Sigmoid colon (tissue), 7 donors: Measurements from ENCODE around the gene MUCL3. TPM values are rescaled to one million over a fixed set of nuclear protein-coding genes. Genes with fewer than 3 reads are reported as not detected.
"Not testable (repeated sequence)": the region's sequence is repeated elsewhere in the genome, so short reads cannot be mapped to it uniquely, and the experiment has no call there.

Source experiments
- DNase-seq: peaks from one replicate; pipeline ENCODE4 v3.0.0-alpha.2; 2019
- H3K27ac ChIP-seq, 4 donors: fragments of 200-600 bp; sonication (generic); one replicate each; pipeline ENCODE4 v1.5.1; 2016 to 2019; ENCODE audit warnings: mild to moderate bottlenecking in 1 of 4
- H3K27me3 ChIP-seq, 3 donors: fragments of 200-600 bp; sonication (generic); one replicate each; pipeline ENCODE4 v1.5.1; 2019; ENCODE audit warnings: mild to moderate bottlenecking in 1 of 3
- H3K36me3 ChIP-seq, 4 donors: fragments of 200-600 bp; sonication (generic); one replicate each; pipeline ENCODE4 v1.5.1; 2016 to 2019
- H3K4me1 ChIP-seq, 4 donors: fragments of 200-600 bp; sonication (generic); one replicate each; pipeline ENCODE4 v1.5.1; 2017 to 2019
- H3K4me3 ChIP-seq, 4 donors: fragments of 200-600 bp; sonication (generic); one replicate each; pipeline ENCODE4 v1.5.1; 2017 to 2019; ENCODE audit warnings: mild to moderate bottlenecking in 2 of 4, moderate library complexity in 1 of 4
- H3K9me3 ChIP-seq, 4 donors: fragments of 200-600 bp in 3 of 4; sonication (generic) in 3 of 4; one replicate each; pipeline versions ENCODE4 v1.5.1 to v1.6.1; 2013 to 2019
- EP300 ChIP-seq, 4 donors: sonication (generic); formaldehyde crosslinking; IDR thresholded peaks; one replicate each; pipeline ENCODE4 v1.6.1; 2017; ENCODE audit warnings: antibody characterized with exemption in 4 of 4
- POLR2A ChIP-seq, 2 donors: fragments of 450-650 bp; IDR thresholded peaks; one replicate each; pipeline ENCODE4 v1.6.1; 2016; ENCODE audit warnings: antibody characterized with exemption in 2 of 2, mild to moderate bottlenecking in 2 of 2, moderate library complexity in 2 of 2
- POLR2AphosphoS5 ChIP-seq, 4 donors: sonication (generic); formaldehyde crosslinking; IDR thresholded peaks; one replicate each; pipeline ENCODE4 v1.6.1; 2017; ENCODE audit warnings: antibody characterized with exemption in 4 of 4
- WGBS, 2 donors: extraction: QIAGEN DNeasy Blood & Tissue Kit; methylation state at CpG; one replicate each; pipeline ENCODE4 v1.1.7; 2013; 5-methylcytosine and 5-hydroxymethylcytosine counted together
- intact Hi-C: fragments of 100-400 bp; cut with DNase I; formaldehyde crosslinking; loops from one replicate; pipeline ENCODE4 v1.15.1; 2023
- polyA plus RNA-seq, 3 donors: library from polyadenylated mRNA; stranded (reverse); fragments of 200-250 nt; gene quantifications; one replicate each; pipeline ENCODE4 v1.2.3, GENCODE V29; 2013
- total RNA-seq, 4 donors: library from RNA; depleted of rRNA; stranded (reverse); fragments of >200 nt; gene quantifications; one replicate each; pipeline ENCODE4 v1.1.0, GENCODE V29; 2016
- TF ChIP-seq, protein P1 (sequence below), 4 experiments: fragments of 450-650 bp in 3 of 4; fragments of 200-600 bp in 1 of 4; IDR thresholded peaks; one replicate each; pipeline ENCODE4 v1.5.1; 2016 to 2019; ENCODE audit warnings: antibody characterized with exemption in 4 of 4, mild to moderate bottlenecking in 3 of 4, moderate library complexity in 2 of 4
- donor health status: healthy with polysubstance abuse.
- donor health status: Bipolar disorder and iron deficiency.
- donor health status: healthy.

Gene MUCL3
- total and polyA plus RNA-seq, 7 donors: under 0.01 TPM; not detected in 6

DNA sequence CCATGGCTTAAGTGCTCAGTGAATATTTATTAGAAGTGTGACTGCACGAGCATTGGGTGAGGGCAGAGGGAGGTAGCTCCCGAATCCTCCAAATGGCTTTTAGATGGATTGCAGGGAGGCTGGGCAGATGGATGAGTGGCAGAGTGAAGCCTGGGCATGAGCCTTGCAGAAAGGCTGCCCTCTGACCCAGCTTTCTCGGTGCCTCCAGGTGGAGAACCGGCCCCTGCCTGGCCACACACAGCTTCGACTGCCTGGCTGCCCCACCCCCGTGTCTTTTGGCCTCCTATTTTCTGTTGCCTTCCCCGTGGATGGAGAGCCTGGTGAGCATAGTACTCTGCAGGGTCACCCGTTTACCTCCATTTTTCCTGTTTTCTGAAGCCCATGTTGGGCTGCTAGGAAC lies 23.3 kb upstream of the MUCL3 start:
- TF ChIP-seq EP300 (IDR thresholded peaks at IDR 0.05): no peak
- TF ChIP-seq, protein P1, sequence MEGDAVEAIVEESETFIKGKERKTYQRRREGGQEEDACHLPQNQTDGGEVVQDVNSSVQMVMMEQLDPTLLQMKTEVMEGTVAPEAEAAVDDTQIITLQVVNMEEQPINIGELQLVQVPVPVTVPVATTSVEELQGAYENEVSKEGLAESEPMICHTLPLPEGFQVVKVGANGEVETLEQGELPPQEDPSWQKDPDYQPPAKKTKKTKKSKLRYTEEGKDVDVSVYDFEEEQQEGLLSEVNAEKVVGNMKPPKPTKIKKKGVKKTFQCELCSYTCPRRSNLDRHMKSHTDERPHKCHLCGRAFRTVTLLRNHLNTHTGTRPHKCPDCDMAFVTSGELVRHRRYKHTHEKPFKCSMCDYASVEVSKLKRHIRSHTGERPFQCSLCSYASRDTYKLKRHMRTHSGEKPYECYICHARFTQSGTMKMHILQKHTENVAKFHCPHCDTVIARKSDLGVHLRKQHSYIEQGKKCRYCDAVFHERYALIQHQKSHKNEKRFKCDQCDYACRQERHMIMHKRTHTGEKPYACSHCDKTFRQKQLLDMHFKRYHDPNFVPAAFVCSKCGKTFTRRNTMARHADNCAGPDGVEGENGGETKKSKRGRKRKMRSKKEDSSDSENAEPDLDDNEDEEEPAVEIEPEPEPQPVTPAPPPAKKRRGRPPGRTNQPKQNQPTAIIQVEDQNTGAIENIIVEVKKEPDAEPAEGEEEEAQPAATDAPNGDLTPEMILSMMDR (IDR thresholded peaks at IDR 0.05): no peak
- no peak for TF ChIP-seq POLR2A (IDR thresholded peaks at IDR 0.05)
- TF ChIP-seq POLR2AphosphoS5 (IDR thresholded peaks at IDR 0.05): no peak
- Histone ChIP-seq H3K36me3 (peaks cover 9 to 59% (median 31%) of the 10 kb centered on the region in 4 donors), H3K9me3 (no peaks in the 10 kb centered on the region), H3K27me3 (no peaks in the 10 kb centered on the region), H3K4me1 (peaks cover 0 to 25% (median 21%) of the 10 kb centered on the region in 4 donors), H3K4me3 (no peak overlapping the region), H3K27ac (no peak overlapping the region)
- no peak for DNase-seq
- intact Hi-C loops: no loop called here
- 89 to 93% methylated on average over 8 of the region's 8 CpGs for WGBS, 2 donors

DNA sequence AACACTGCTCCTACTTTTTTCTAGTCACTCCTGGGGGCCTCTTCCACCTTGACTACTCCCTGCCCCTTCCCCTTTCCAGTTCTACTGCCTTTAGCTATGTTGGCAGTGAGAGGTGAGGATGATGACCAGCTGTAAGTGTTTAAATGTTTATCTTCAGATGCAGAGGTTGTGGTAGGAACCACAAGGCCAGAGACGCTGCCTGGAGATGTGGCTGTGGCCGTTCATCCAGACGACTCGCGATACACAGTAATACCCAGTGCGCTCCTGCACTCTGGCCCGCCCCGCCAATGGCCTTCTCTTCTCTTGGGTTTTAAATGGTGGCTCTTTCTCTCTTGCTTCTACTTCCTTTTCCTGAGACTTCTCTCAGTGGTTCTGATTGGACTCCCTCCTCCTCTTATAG lies 22.1 kb upstream of the MUCL3 start:
- no peaks in the 10 kb centered on the region for H3K9me3 ChIP-seq
- peaks cover 9 to 68% (median 38%) of the 10 kb centered on the region in 4 donors for H3K36me3 ChIP-seq
- no peak overlapping the region for H3K27ac ChIP-seq
- intact Hi-C loops: no loop called here
- DNase-seq: no peak
- no peak overlapping the region for H3K4me3 ChIP-seq
- TF ChIP-seq POLR2AphosphoS5 (IDR thresholded peaks at IDR 0.05) (no peak), POLR2A (IDR thresholded peaks at IDR 0.05) (no peak), EP300 (IDR thresholded peaks at IDR 0.05) (no peak)
- TF ChIP-seq, protein P1 (IDR thresholded peaks at IDR 0.05): no peak
- H3K4me1 ChIP-seq: peaks cover 0 to 19% (median 16%) of the 10 kb centered on the region in 4 donors
- no peaks in the 10 kb centered on the region for H3K27me3 ChIP-seq
- 92 to 97% methylated on average over 8 of the region's 8 CpGs for WGBS, 2 donors

DNA sequence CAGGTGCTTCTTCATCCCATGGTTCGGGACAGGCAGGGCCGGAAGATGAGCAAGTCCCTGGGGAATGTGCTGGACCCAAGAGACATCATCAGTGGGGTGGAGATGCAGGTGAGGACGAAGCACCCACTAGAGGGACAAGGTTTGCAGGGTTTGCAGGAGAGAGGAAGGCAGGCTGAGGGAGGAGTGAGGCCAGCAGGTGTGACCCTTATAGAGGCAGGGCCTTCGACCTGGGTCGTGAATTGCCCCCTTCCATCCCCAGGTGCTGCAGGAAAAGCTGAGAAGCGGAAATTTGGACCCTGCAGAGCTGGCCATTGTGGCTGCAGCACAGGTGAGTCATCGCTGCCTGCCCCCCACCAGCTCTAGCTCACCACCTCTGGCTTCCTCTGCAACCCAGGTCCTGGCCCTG lies 18.3 kb upstream of the MUCL3 start:
- no peak overlapping the region for H3K27ac ChIP-seq
- no peak overlapping the region for H3K4me3 ChIP-seq
- WGBS, 2 donors: 92 to 94% methylated on average over 7 of the region's 7 CpGs
- H3K4me1 ChIP-seq: no peaks in the 10 kb centered on the region
- no peak for DNase-seq
- H3K9me3 ChIP-seq: no peaks in the 10 kb centered on the region
- TF ChIP-seq EP300 (IDR thresholded peaks at IDR 0.05) (no peak), POLR2A (IDR thresholded peaks at IDR 0.05) (no peak), POLR2AphosphoS5 (IDR thresholded peaks at IDR 0.05) (no peak)
- TF ChIP-seq, protein P1 (IDR thresholded peaks at IDR 0.05): no peak
- peaks cover 9 to 89% (median 41%) of the 10 kb centered on the region in 4 donors for H3K36me3 ChIP-seq
- intact Hi-C loops: no loop called here
- H3K27me3 ChIP-seq: no peaks in the 10 kb centered on the region

DNA sequence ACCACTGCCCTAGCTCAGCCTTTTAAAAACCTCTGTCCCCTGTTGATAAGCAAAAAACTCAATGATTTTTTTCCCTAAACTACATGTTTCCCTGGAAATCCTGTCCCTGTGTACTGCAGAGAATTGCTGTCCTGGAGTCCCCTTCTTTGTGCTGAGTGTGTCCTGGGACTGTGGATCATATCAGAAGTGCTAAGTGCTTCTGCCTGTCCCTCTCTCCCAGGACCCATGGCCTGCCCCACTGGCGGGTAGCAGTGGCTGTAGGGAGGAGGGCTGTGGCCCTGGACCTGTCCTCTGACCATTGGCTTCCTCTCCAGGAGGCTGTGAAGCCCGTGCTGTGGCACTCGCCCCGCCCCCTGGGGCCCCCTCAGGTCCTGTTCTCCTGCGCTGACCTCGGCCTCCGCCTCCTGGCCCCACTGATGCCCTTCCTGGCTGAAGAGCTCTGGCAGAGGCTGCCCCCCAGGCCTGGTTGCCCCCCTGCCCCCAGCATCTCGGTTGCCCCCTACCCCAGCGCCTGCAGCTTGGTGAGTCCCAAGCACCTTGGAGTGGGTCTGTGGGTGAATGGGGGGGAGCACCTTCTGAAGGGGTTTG lies 16.6 kb upstream of the MUCL3 start:
- 90 to 91% methylated on average over 9 of the region's 9 CpGs for WGBS, 2 donors
- H3K4me3 ChIP-seq, H3K27ac ChIP-seq, DNase-seq, H3K27me3 ChIP-seq, H3K9me3 ChIP-seq, H3K4me1 ChIP-seq, intact Hi-C loops: not testable (repeated sequence)
- H3K36me3 ChIP-seq: peaks cover 9 to 75% (median 36%) of the 10 kb centered on the region in 4 donors

DNA sequence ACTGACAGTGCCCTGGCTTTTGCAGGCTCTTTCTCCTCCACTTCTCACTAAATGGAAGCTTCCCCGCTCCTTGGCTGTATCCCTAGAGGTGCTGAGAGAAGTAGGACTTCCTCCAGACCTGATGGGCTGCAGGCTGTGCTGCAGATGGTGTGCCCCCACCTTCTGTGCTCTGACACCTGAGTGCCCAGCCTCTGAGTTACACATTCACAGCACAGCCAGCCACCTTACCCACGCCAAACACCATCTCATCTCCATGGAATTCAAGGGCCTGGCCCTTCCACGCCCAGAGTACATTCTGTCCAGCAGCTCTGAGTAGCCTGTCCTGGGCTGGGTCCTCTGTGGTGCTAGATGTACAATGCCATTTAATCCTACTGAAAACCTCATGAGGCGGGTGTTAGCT lies 14.1 kb upstream of the MUCL3 start:
- no peak overlapping the region for H3K4me3 ChIP-seq
- 78 to 91% methylated on average over 4 of the region's 4 CpGs for WGBS, 2 donors
- no peaks in the 10 kb centered on the region for H3K4me1 ChIP-seq
- no peak overlapping the region for H3K27ac ChIP-seq
- intact Hi-C loops: no loop called here
- no peaks in the 10 kb centered on the region for H3K27me3 ChIP-seq
- peaks cover 0 to 50% (median 21%) of the 10 kb centered on the region in 4 donors for H3K36me3 ChIP-seq
- DNase-seq: no peak
- TF ChIP-seq POLR2AphosphoS5 (IDR thresholded peaks at IDR 0.05) (no peak), EP300 (IDR thresholded peaks at IDR 0.05) (no peak)
- TF ChIP-seq, protein P1 (IDR thresholded peaks at IDR 0.05): no peak
- H3K9me3 ChIP-seq: peaks cover 0 to 7% (median 4%) of the 10 kb centered on the region in 4 donors

DNA sequence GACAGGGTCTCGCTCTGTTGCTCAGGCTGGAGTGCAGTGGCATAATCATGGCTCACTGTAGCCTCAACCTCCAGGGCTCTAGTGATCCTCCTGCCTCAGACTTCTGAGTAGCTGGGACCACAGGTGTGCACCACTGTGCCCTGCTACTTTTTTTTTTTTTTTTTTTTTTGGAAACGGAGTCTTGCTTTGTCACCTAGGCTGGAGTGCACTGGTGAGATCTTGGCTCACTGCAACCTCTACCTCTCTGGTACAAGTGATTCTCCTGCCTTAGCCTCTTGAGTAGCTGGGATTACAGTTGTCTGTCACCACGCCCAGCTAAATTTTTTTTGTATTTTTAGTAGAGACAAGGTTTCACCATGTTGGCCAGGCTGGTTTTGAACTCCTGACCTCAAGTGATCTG lies 13.7 kb upstream of the MUCL3 start:
- intact Hi-C loops, H3K4me1 ChIP-seq, H3K4me3 ChIP-seq, H3K9me3 ChIP-seq, H3K27ac ChIP-seq, DNase-seq, H3K27me3 ChIP-seq: not testable (repeated sequence)
- peaks cover 0 to 46% (median 16%) of the 10 kb centered on the region in 4 donors for H3K36me3 ChIP-seq
- WGBS, 2 donors: 95 to 98% methylated on average over 3 of the region's 3 CpGs
